DMS 273 (cell line): ENCODE measurements around the gene TDG.
"Not testable (repeated sequence)": the region's sequence is repeated elsewhere in the genome, so short reads cannot be mapped to it uniquely, and the experiment has no call there.

Experiments used
- DNase-seq: peaks from one replicate; lab custom pipeline; 2025; ENCODE audit not compliant: unreplicated experiment; lab: John Stamatoyannopoulos, UW

The TDG gene

DNA sequence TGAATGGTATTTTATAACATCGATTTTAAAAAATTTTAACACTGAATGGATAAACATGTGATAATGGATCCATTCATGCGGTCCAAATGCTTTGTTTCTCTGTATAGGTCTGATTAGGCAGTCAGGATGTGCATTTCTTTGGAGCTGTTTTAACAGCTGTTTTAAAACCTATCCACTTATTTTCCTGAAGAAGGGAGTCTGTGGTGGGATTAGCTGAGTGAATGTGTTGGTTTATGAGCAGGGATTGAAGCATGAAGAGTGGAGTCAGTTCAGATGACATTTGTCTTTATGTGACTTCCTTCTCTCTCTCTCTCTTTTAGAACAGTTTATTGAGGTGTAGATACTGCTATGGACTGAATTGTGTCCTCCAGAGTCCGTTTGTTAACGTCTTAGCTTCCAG, 46.7 kb downstream of the TDG start:
- no peak for DNase-seq

DNA sequence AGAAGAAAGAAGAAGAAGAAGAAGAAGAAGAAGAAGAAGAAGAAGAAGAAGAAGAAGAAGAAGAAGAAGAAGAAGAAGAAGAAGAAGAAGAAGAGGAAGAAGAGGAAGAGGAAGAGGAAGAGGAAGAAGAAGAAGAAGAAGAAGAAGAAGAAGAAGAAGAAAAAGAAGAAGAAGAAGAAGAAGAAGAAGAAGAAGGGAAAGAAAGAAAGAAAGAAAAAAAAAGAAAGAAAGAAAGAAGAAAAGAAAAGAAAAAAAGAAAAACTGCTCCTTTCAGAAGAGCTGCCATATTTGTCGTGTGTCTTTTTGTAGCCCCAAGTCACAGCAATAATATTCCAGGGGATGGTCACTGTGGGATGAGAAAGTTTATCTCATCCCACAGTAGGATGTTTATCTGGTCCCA, 56.2 kb downstream of the TDG start:
- not testable (repeated sequence) for DNase-seq

- no peak for DNase-seq
These were observed 57.1 kb downstream of the TDG start for GRCh38 chr12:104022786-104023185.

GRCh38 chr12:104023710-104024109, 58.0 kb downstream of the TDG start:
- no peak for DNase-seq

DNA sequence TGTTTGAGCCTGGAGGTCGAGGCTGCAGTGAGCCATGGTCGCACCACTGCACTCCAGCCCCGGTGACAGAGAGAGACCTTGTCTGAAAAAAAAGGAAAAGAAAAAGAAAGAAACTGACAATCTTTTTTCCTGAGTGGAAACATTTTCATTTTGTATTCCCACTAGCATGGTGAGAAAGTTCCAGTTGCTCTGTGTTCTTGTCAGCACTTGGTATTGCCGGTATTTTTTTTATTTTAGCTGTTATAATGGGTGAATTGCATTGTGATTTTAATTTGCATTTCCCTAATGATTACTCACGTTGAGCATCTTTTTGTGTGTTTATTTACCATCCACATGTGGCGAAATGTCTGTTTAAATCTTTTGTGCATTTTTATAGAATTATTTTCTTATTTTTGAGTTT, 58.7 kb downstream of the TDG start:
- DNase-seq = no peak

DNA sequence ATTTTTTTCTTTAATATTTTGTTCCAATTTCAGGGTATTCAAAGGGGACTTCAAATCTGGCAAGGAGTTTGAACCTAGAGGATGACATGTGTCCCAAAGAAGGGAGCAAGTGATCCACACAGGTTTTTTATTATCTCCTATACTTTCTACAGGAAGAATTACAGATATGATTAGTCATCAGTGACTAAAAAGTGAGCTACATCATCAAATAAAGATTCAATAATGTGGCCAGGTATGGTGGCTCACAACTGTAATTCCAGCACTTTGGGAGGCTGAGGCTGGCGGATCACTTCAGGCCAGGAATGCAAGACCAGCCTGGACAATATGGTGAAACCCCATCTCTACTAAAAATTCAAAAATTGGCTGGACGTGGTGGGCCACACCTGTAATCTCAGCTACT, 60.1 kb downstream of the TDG start:
- no peak for DNase-seq

GRCh38 chr12:104026841-104027599, 61.3 kb downstream of the TDG start:
- no peak for DNase-seq

DNA sequence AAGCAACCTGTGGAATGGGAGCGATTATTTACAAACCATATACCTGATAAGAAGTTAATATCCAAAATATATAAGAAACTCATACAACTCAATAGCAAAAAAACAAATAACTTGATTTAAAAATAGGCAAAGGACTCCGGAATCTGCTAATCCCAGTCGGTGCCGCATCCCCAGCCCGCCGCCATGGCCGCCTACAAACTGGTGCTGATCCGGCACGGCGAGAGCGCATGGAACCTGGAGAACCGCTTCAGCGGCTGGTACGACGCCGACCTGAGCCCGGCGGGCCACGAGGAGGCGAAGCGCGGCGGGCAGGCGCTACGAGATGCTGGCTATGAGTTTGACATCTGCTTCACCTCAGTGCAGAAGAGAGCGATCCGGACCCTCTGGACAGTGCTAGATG, 64.9 kb downstream of the TDG start:
- DNase-seq = not testable (repeated sequence)

DNA sequence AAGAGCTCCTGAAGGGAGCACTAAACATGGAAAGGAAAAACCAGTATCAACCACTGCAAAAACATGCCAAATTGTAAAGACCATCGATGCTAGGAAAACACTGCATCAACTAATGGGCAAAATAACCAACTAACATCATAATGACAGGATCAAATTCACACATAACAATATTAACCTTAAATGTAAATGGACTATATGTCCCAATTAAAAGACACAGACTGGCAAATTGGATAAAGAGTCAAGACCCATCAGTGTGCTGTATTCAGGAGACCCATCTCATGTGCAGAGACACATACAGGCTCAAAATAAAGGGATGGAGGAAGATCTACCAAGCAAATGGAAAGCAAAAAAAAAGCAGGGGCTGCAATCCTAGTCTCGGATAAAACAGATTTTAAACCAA, 70.5 kb downstream of the TDG start:
- DNase-seq = not testable (repeated sequence)
